Breast epithelium (tissue), 4 donors: Measurements from ENCODE around the gene EML6. TPM values are rescaled to one million over a fixed set of nuclear protein-coding genes. Genes with fewer than 3 reads are reported as not detected.

Source experiments
- DNase-seq, 2 donors: peaks; one replicate each; pipeline ENCODE4 v3.0.0-alpha.2; 2019; ENCODE audit warnings: low spot score in 2 of 2
- H3K27ac ChIP-seq, 2 donors: fragments of 200-600 bp; sonication (generic) in 1 of 2; one replicate each; pipeline ENCODE4 v1.5.1; 2016 to 2019; ENCODE audit warnings: mild to moderate bottlenecking in 1 of 2
- H3K27me3 ChIP-seq, 2 donors: fragments of 200-600 bp; sonication (generic) in 1 of 2; one replicate each; pipeline versions ENCODE4 v1.5.1 to v1.6.0; 2017 to 2019; ENCODE audit warnings: control low read depth in 1 of 2, mild to moderate bottlenecking in 1 of 2
- H3K36me3 ChIP-seq: fragments of 200-600 bp; one replicate; pipeline ENCODE4 v1.5.1; 2019
- H3K4me1 ChIP-seq, 2 donors: fragments of 200-600 bp; sonication (generic); one replicate each; pipeline ENCODE4 v1.5.1; 2016 to 2019; ENCODE audit warnings: control low read depth in 1 of 2
- H3K4me3 ChIP-seq, 3 donors: fragments of 200-600 bp; sonication (generic); 1 replicate in 2 of 3; 2 replicates in 1 of 3; pipeline ENCODE4 v1.5.1; 2016 to 2019; ENCODE audit warnings: mild to moderate bottlenecking in 3 of 3, moderate library complexity in 2 of 3
- H3K9me3 ChIP-seq, 2 donors: fragments of 200-600 bp; sonication (generic) in 1 of 2; one replicate each; pipeline ENCODE4 v1.5.1; 2016 to 2019; ENCODE audit warnings: control low read depth in 1 of 2
- CTCF ChIP-seq, 3 donors: fragments of 450-650 bp; IDR thresholded peaks; one replicate each; pipeline ENCODE4 v1.5.1; 2016 to 2017; ENCODE audit warnings: antibody characterized with exemption in 3 of 3, mild to moderate bottlenecking in 3 of 3, moderate library complexity in 3 of 3
- POLR2A ChIP-seq: fragments of 450-650 bp; IDR thresholded peaks from one replicate; pipeline ENCODE4 v1.6.1; 2016; ENCODE audit warnings: antibody characterized with exemption, mild to moderate bottlenecking, moderate library complexity
- POLR2AphosphoS5 ChIP-seq, 3 donors: sonication (generic); formaldehyde crosslinking; IDR thresholded peaks; one replicate each; pipeline ENCODE4 v1.6.1; 2017; ENCODE audit warnings: antibody characterized with exemption in 3 of 3
- intact Hi-C: fragments of 100-400 bp; cut with DNase I; formaldehyde crosslinking; loops from one replicate; pipeline ENCODE4 v1.15.1; 2023; ENCODE audit warnings: low total_unique reads
- total RNA-seq, 3 donors: library from RNA; depleted of rRNA; stranded (reverse); fragments of >200 nt; gene quantifications; one replicate each; pipeline ENCODE4 v1.1.0, GENCODE V29; 2016

The EML6 gene
- total RNA-seq, 3 donors from 2014 or later: 1.9 to 5.9 (median 2.3) TPM

GRCh38 chr2:54955358-54956110 lies 232.1 kb downstream of the EML6 start:
- Histone ChIP-seq H3K9me3 (no peaks in the 10 kb centered on the region), H3K4me3 (no peak overlapping the region), H3K36me3 (no peaks in the 10 kb centered on the region), H3K4me1 (no peaks in the 10 kb centered on the region), H3K27me3 (no peaks in the 10 kb centered on the region), H3K27ac (peak overlapping the region; percentile 40 to 68)
- TF ChIP-seq POLR2A (no peak), CTCF (IDR thresholded peaks at IDR 0.05) (no peak), POLR2AphosphoS5 (IDR thresholded peaks at IDR 0.05) (no peak)
- no peak for DNase-seq
- intact Hi-C loops: no loop called here

- H3K4me3 ChIP-seq: no peak overlapping the region
- DNase-seq: no peak
- H3K27me3 ChIP-seq: no peaks in the 10 kb centered on the region
- intact Hi-C loops: no loop called here
- no peaks in the 10 kb centered on the region for H3K9me3 ChIP-seq
- no peaks in the 10 kb centered on the region for H3K4me1 ChIP-seq
- H3K27ac ChIP-seq: peak overlapping the region in 1 of 2 donors; percentile 40
- no peaks in the 10 kb centered on the region for H3K36me3 ChIP-seq
- TF ChIP-seq POLR2AphosphoS5 (IDR thresholded peaks at IDR 0.05): no peak
- no peak for TF ChIP-seq CTCF (IDR thresholded peaks at IDR 0.05)
- no peak for TF ChIP-seq POLR2A
Measured at GRCh38 chr2:54956111-54956627, 232.7 kb downstream of the EML6 start.

- H3K4me1 ChIP-seq: no peaks in the 10 kb centered on the region
- H3K9me3 ChIP-seq: no peaks in the 10 kb centered on the region
- no peaks in the 10 kb centered on the region for H3K27me3 ChIP-seq
- no peaks in the 10 kb centered on the region for H3K36me3 ChIP-seq
- H3K27ac ChIP-seq: no peak overlapping the region
- no peak overlapping the region for H3K4me3 ChIP-seq
- no peak for DNase-seq
- TF ChIP-seq POLR2AphosphoS5 (IDR thresholded peaks at IDR 0.05) (no peak), POLR2A (no peak), CTCF (IDR thresholded peaks at IDR 0.05) (no peak)
- intact Hi-C loops: no loop called here
Measured at GRCh38 chr2:54957321-54957999, 234.0 kb downstream of the EML6 start.

- intact Hi-C loops: no loop called here
- Histone ChIP-seq H3K36me3 (no peaks in the 10 kb centered on the region), H3K4me1 (no peaks in the 10 kb centered on the region), H3K27me3 (no peaks in the 10 kb centered on the region), H3K27ac (no peak overlapping the region), H3K9me3 (no peaks in the 10 kb centered on the region), H3K4me3 (no peak overlapping the region)
- TF ChIP-seq CTCF (IDR thresholded peaks at IDR 0.05): no peak
- no peak for DNase-seq
Measured at GRCh38 chr2:54958717-54959371, 235.4 kb downstream of the EML6 start.

- TF ChIP-seq POLR2AphosphoS5 (IDR thresholded peaks at IDR 0.05) (no peak), CTCF (IDR thresholded peaks at IDR 0.05) (no peak), POLR2A (no peak)
- intact Hi-C loops: no loop called here
- no peaks in the 10 kb centered on the region for H3K9me3 ChIP-seq
- H3K4me3 ChIP-seq: no peak overlapping the region
- no peak for DNase-seq
- no peaks in the 10 kb centered on the region for H3K4me1 ChIP-seq
- peak overlapping the region; percentile 56 to 62 for H3K27ac ChIP-seq
- H3K36me3 ChIP-seq: no peaks in the 10 kb centered on the region
- no peaks in the 10 kb centered on the region for H3K27me3 ChIP-seq
Measured at GRCh38 chr2:54960164-54960563, 236.7 kb downstream of the EML6 start.
